ENCODE measurements around the gene CDADC1.

CDADC1 gene

DNA sequence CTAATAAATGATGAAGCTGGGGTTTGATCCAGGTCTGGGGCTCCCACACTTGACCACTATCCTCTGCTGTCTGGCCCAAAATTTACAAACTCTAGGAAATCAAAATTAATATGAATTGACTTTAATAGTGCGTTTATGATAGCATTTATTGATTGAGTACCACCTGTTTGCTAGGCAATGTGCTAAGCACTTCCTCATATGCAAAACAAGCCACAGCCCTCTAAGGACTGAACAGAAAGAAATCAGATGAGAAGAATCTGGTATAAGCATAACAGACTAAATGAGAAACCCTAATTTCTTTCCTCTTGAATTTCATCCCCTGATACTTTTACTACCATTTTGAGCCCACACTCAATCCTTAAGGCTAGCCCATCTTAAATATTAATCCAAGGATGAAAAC, 34.2 kb upstream of the CDADC1 start:
- DNase-seq = no peak
- Histone ChIP-seq H3K27ac (no peak overlapping the region), H3K4me3 (ENCODE audit: low read depth, low read length) (no peak overlapping the region), H3K27me3 (ENCODE audit: insufficient read depth, low read depth, severe bottlenecking) (no peaks in the 10 kb centered on the region), H3K9me3 (ENCODE audit: severe bottlenecking) (no peaks in the 10 kb centered on the region), H3K36me3 (no peaks in the 10 kb centered on the region)
- TF ChIP-seq, protein P1, sequence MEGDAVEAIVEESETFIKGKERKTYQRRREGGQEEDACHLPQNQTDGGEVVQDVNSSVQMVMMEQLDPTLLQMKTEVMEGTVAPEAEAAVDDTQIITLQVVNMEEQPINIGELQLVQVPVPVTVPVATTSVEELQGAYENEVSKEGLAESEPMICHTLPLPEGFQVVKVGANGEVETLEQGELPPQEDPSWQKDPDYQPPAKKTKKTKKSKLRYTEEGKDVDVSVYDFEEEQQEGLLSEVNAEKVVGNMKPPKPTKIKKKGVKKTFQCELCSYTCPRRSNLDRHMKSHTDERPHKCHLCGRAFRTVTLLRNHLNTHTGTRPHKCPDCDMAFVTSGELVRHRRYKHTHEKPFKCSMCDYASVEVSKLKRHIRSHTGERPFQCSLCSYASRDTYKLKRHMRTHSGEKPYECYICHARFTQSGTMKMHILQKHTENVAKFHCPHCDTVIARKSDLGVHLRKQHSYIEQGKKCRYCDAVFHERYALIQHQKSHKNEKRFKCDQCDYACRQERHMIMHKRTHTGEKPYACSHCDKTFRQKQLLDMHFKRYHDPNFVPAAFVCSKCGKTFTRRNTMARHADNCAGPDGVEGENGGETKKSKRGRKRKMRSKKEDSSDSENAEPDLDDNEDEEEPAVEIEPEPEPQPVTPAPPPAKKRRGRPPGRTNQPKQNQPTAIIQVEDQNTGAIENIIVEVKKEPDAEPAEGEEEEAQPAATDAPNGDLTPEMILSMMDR (IDR thresholded peaks at IDR 0.05; ENCODE audit: low read depth, low read length) = no peak

DNA sequence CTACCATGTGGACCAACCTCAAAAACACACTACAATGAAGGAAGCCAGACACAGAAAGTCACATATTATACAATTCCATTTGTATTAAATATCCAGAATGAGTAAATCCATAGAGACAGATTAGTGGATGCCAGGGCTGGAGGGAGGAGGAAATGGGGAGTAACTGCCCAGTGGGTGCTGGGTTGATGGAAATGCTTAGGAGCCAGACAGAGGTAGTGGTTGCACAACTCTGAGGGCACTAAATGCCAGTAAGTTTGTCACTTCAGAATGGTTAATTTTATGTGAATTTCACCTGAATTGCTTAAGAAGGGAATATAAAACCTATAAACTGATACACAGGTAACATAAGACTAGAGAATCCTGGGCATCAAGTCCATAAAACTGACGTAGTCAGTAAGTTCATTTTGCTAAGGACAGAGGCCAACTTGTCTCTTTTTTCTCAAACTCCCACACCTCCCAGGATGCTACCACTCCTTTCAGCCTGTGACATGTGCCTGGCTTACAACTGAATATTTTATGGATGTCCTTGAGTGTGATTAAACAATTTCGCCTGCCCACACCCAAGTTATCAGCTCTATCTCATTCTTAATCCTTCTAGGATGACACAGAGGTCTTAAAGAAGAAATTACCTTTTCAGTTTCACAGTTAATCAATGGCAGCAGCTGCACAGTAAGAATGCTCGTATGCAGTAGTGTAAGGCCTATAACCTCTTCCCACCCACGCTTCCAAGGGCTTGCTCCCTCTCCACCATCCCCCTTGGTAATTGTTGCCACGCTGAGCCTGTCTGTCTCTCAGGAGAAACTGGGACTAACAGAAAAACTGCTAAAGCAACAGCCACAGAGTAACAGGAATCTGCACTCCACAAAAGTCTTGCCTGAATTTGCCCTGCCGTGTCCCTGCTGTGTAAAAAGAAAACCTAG, 33.5 kb upstream of the CDADC1 start:
- Histone ChIP-seq H3K9me3 (ENCODE audit: severe bottlenecking) (no peaks in the 10 kb centered on the region), H3K27ac (no peak overlapping the region), H3K36me3 (no peaks in the 10 kb centered on the region), H3K27me3 (ENCODE audit: insufficient read depth, low read depth, severe bottlenecking) (no peaks in the 10 kb centered on the region), H3K4me3 (ENCODE audit: low read depth, low read length) (no peak overlapping the region)
- no peak for DNase-seq
- TF ChIP-seq, protein P1 (IDR thresholded peaks at IDR 0.05; ENCODE audit: low read depth, low read length) = no peak

DNA sequence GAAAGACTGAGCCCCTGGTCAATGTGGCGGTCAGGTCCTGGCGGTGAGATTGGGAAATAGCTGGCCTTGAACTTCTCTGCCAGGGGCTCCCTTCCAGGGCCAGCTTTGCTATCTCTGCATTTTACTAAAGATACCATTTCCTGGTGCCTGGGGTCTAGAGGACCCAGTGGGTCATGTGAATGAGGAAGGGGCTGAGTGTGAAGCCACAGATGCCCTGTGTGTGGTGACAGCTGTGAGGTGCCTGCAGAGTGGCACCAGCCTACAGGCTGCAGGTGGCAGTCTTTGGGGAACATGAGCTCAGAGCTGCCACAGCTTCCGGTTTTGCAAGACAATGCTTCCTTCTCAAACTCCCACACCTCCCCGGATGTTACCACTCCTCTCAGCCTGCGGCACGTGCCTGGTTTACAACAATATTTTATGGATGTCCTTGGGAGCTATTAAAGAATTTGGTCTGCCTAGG, 32.8 kb upstream of the CDADC1 start:
- no peak overlapping the region for H3K4me3 ChIP-seq (ENCODE audit: low read depth, low read length)
- TF ChIP-seq, protein P1 (IDR thresholded peaks at IDR 0.05; ENCODE audit: low read depth, low read length) = no peak
- no peak for DNase-seq

DNA sequence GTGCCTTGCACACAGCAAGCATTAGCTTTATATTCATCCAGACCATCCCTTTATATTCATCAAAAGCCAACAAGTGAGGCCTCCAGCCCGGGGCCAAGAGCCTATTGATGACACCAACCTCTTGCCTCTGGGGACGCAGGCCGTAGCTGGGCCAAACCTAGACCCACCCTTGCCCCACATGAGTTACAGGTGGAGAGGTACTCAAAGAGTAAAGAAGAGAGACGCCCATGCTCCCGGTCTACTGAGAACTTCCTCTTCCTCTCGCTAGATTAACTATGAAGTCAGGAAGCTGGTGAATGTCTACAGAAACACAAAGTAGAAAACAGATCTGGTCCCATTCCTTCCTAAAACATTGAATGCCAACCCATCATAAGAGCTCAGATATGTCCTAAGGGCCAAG, 31.4 kb upstream of the CDADC1 start:
- no peak overlapping the region for H3K27ac ChIP-seq
- H3K9me3 ChIP-seq (ENCODE audit: severe bottlenecking) = no peaks in the 10 kb centered on the region
- H3K36me3 ChIP-seq = no peaks in the 10 kb centered on the region
- H3K27me3 ChIP-seq (ENCODE audit: insufficient read depth, low read depth, severe bottlenecking) = peaks cover 4% of the 10 kb centered on the region
- TF ChIP-seq, protein P1 (IDR thresholded peaks at IDR 0.05; ENCODE audit: low read depth, low read length) = no peak
- DNase-seq = no peak
- H3K4me3 ChIP-seq (ENCODE audit: low read depth, low read length) = no peak overlapping the region

More for the DNA sequence above, 32.8 kb upstream of the CDADC1 start:
- no peaks in the 10 kb centered on the region for H3K36me3 ChIP-seq
- no peaks in the 10 kb centered on the region for H3K9me3 ChIP-seq (ENCODE audit: severe bottlenecking)
- H3K27me3 ChIP-seq (ENCODE audit: insufficient read depth, low read depth, severe bottlenecking) = no peaks in the 10 kb centered on the region
- no peak overlapping the region for H3K27ac ChIP-seq

DNA sequence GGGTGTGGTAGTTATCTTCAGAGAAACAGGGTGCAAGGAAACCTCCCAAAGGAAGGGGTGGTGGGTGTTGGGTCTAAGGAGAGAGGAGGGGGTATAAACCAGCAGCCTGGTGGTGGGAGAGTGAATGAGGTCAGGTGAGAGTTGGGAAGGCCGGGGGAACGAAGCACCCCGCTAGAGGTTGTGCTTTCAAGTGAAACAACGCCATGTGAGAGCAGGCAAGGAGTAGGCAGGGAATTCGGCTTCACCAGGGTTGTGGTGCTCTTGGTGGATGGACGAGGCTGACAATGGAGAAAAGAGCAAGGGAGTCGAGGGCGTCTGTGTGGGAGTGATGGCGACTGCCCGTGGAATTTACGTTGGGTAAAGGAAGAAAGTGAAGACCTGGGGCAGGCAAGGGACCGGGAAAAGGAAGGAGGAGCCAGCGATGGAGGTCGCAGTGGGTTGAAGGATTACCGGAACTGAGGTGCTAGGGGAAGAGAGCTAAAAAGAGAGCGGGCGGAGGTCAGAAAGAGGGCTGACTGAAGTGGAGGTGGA, 29.7 kb upstream of the CDADC1 start:
- TF ChIP-seq, protein P1 (IDR thresholded peaks at IDR 0.05; ENCODE audit: low read depth, low read length) = no peak
- DNase-seq = no peak
- Histone ChIP-seq H3K36me3 (no peaks in the 10 kb centered on the region), H3K4me3 (ENCODE audit: low read depth, low read length) (no peak overlapping the region), H3K9me3 (ENCODE audit: severe bottlenecking) (no peaks in the 10 kb centered on the region), H3K27me3 (ENCODE audit: insufficient read depth, low read depth, severe bottlenecking) (peaks cover 4% of the 10 kb centered on the region), H3K27ac (no peak overlapping the region)

All from WERI-Rb-1 (cell line).